GM21526 (cell line): ENCODE measurements around the gene ROR1.
A peak's percentile ranks its signal among the peaks of the same experiment; 100 is the strongest.
"Not testable (repeated sequence)": the region's sequence is repeated elsewhere in the genome, so short reads cannot be mapped to it uniquely, and the experiment has no call there.

Experiments
- ATAC-seq: cut with Tn5 transposase; IDR thresholded peaks from one replicate; pipeline ENCODE4 v1.9.1; 2021; ENCODE audit warnings: moderate library complexity; ENCODE audit not compliant: unreplicated experiment, low FRiP score

Gene ROR1

GRCh38 chr1:63819795-63820194 is 46.0 kb downstream of the ROR1 start:
- ATAC-seq = no peak

GRCh38 chr1:63821091-63822005 is 47.5 kb downstream of the ROR1 start:
- no peak for ATAC-seq

GRCh38 chr1:63822540-63822939 is 48.7 kb downstream of the ROR1 start:
- no peak for ATAC-seq

GRCh38 chr1:63824451-63824850 is 50.6 kb downstream of the ROR1 start:
- no peak for ATAC-seq

GRCh38 chr1:63825111-63825510 is 51.3 kb downstream of the ROR1 start:
- ATAC-seq = no peak

GRCh38 chr1:63826246-63826861 is 52.5 kb downstream of the ROR1 start:
- not testable (repeated sequence) for ATAC-seq

GRCh38 chr1:63827411-63828321 is 53.8 kb downstream of the ROR1 start:
- no peak for ATAC-seq

GRCh38 chr1:63828322-63829044 is 54.7 kb downstream of the ROR1 start:
- ATAC-seq = peak; percentile 92

GRCh38 chr1:63829349-63830327 is 55.8 kb downstream of the ROR1 start:
- ATAC-seq = no peak

- ATAC-seq = no peak
These were observed 57.6 kb downstream of the ROR1 start for GRCh38 chr1:63831409-63831808.

GRCh38 chr1:63833363-63834119 is 59.7 kb downstream of the ROR1 start:
- no peak for ATAC-seq

GRCh38 chr1:63835128-63835527 is 61.3 kb downstream of the ROR1 start:
- ATAC-seq = no peak

GRCh38 chr1:63836374-63836773 is 62.6 kb downstream of the ROR1 start:
- ATAC-seq = no peak

GRCh38 chr1:63836830-63837229 is 63.0 kb downstream of the ROR1 start:
- ATAC-seq = no peak

- ATAC-seq = no peak
These were observed 69.2 kb downstream of the ROR1 start for GRCh38 chr1:63843010-63843409.

- no peak for ATAC-seq
These were observed 70.1 kb downstream of the ROR1 start for GRCh38 chr1:63843884-63844283.

GRCh38 chr1:63845346-63845745 is 71.5 kb downstream of the ROR1 start:
- no peak for ATAC-seq

- ATAC-seq = no peak
These were observed 73.6 kb downstream of the ROR1 start for GRCh38 chr1:63847308-63847910.
